ENCODE measurements around the gene HOXA2.

Gene HOXA2

DNA sequence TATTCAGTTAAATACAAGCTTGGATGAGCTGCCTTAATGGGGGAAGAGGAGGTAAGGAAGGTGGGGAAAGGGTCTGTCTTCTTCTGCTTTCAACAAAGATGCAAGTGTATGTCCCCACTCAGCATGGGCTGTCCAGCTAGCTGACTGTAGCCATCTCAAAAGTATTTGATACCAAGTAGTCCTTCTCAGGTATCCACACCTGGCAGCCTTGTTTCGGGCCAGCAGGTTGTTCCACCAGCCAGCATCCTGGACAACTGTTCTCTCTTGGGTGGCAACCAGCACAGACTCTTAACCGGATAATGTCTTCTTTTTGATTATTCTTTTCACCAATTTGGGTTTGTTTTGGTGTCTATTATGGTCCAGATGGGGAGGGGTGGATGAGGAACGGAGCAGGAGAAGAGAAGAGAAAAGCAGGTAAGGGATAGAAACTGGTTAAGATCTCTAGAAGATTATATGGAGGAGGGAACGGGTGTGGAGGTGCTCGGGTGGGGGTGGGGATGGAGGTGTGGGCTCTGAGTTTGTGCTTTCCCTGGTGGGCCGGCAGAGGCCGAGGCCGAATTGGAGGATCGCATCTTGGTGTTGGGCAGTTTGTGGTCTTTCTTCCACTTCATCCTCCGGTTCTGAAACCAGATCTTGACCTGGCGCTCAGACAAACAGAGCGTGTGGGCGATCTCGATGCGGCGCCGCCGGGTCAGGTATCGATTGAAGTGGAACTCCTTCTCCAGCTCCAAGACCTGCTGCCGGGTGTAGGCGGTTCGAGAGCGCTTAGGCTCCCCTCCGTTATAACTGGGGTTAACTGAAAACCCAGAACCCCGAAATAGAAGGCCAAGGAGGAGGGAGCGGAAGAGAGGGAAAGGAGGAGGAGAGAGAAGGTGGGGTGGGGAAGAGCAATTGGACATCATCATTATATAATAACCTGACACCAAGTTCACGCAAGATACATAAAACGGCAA is 26.6 kb upstream of the HOXA2 start:
- DNase-seq (ENCODE audit: low read depth): no peak
- TF ChIP-seq, protein P1, sequence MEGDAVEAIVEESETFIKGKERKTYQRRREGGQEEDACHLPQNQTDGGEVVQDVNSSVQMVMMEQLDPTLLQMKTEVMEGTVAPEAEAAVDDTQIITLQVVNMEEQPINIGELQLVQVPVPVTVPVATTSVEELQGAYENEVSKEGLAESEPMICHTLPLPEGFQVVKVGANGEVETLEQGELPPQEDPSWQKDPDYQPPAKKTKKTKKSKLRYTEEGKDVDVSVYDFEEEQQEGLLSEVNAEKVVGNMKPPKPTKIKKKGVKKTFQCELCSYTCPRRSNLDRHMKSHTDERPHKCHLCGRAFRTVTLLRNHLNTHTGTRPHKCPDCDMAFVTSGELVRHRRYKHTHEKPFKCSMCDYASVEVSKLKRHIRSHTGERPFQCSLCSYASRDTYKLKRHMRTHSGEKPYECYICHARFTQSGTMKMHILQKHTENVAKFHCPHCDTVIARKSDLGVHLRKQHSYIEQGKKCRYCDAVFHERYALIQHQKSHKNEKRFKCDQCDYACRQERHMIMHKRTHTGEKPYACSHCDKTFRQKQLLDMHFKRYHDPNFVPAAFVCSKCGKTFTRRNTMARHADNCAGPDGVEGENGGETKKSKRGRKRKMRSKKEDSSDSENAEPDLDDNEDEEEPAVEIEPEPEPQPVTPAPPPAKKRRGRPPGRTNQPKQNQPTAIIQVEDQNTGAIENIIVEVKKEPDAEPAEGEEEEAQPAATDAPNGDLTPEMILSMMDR (conservative IDR thresholded peaks at IDR 0.05; ENCODE audit: low read length): no peak
- H3K4me3 ChIP-seq (ENCODE audit: low read length): peak overlapping the region; percentile 65

DNA sequence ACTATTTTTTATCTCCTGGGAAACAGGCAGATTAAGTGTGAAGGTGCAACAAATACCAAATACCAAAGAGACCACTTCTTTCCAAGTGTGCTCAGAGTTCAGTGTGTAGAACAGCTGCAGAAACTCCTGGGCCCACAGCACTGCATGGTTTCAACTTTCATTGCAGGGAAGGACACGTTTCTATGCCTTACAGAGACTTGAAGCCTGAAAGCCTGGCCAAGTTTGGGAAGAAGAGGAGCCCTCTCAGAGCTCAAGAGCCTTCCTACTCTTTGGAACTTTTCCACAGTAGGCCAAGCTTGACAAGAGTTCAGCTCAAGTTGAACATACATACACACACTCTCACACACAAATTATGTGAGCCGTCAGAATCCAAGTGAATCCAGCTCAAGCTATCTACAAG is 25.6 kb upstream of the HOXA2 start:
- TF ChIP-seq, protein P1 (conservative IDR thresholded peaks at IDR 0.05; ENCODE audit: low read length): no peak
- H3K4me3 ChIP-seq (ENCODE audit: low read length): no peak overlapping the region
- no peak for DNase-seq (ENCODE audit: low read depth)

DNA sequence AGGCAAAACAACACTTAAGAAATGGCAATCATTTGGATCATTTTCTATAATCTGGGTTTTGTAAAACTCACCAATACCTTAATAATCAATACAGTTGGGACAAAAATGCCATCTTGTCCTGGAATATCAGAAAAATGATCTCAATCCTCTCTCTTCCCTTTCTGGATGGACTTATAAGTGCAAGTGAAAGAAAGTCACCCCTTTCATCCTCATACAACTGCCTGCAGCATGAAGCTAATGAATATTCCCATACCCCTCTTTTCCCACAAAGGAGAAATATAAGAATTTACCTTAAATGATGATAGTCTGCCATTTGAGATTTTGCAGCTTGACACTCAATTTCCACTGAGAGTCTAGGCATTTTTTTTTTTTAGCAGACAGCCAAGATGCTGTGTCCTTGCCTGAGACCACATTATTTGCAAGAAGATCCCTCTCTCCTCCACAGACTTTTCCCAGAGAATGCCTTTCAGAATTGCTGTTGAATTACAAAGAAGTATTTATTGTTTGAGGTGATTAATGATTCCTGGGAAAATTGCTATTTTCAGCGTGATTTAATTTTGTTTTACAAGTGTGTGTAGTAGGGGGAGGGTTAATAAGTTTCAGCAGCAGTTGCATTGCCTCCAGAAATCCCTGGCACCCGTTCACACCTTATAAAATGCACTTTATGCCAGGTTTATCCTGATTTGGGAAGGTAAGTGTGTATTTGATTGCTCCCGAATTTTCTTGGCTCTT is 24.3 kb upstream of the HOXA2 start:
- TF ChIP-seq, protein P1 (conservative IDR thresholded peaks at IDR 0.05; ENCODE audit: low read length): no peak
- no peak for DNase-seq (ENCODE audit: low read depth)
- no peak overlapping the region for H3K4me3 ChIP-seq (ENCODE audit: low read length)

DNA sequence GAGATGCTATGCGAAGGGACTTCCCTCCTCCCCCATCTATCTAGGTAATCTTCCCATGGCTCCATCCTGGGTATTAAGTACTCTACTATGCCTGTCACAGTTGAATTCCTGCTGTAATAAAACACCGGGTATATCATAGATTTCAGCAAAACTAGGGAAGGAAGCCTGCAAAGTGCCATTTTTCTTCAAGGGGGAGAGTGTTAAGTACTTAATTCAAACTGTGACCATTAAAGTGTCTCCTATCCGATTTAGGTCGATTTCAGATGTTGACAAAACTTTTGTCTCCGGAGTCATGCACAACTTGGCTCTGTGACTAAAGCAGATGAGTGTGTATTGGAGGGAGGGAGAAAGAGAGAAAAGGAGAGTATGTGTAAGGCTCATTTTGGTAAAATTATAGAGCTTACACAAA is 23.5 kb upstream of the HOXA2 start:
- no peak for DNase-seq (ENCODE audit: low read depth)

DNA sequence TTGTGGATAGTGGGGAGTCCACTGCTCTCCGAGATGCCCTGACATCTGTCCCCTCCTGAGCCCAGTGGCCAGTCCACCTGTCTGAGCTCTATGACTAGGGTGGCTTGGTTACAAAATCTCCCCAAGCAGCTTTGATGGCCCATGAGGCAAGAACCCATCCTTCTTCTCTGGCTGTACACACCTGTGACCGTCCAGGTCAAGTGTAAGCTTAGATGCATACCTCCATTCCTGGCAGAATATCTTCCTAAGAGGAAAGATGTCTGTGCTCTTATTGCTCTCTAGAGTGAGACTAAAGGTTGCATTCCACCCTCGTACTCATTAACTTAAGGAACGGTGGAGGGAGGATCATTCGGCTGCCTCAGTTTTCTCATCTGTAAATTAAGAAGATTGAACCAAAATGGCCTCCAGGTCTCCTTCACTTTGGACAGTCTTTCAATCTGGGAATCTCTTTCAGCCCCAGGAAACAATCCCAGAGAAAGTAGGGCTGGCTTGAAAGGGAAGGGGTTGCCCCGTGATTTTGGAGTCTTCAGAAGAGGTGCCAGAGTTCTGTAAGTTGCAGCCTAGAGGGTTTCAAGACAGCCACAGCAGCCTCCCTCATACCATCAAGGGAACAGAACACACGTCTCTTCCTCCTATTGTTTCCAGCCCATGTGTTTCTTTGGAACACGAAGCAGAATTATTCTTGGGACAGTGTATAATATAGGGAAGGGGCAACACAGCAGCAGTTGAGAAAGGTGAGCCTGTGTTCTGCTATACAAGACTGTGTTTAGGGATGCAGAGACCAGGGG is 22.6 kb upstream of the HOXA2 start:
- H3K4me3 ChIP-seq (ENCODE audit: low read length): no peak overlapping the region
- TF ChIP-seq, protein P1 (conservative IDR thresholded peaks at IDR 0.05; ENCODE audit: low read length): no peak
- DNase-seq (ENCODE audit: low read depth): no peak

More for the DNA sequence above, 23.5 kb upstream of the HOXA2 start:
- no peak overlapping the region for H3K4me3 ChIP-seq (ENCODE audit: low read length)
- TF ChIP-seq, protein P1 (conservative IDR thresholded peaks at IDR 0.05; ENCODE audit: low read length): no peak

DNA sequence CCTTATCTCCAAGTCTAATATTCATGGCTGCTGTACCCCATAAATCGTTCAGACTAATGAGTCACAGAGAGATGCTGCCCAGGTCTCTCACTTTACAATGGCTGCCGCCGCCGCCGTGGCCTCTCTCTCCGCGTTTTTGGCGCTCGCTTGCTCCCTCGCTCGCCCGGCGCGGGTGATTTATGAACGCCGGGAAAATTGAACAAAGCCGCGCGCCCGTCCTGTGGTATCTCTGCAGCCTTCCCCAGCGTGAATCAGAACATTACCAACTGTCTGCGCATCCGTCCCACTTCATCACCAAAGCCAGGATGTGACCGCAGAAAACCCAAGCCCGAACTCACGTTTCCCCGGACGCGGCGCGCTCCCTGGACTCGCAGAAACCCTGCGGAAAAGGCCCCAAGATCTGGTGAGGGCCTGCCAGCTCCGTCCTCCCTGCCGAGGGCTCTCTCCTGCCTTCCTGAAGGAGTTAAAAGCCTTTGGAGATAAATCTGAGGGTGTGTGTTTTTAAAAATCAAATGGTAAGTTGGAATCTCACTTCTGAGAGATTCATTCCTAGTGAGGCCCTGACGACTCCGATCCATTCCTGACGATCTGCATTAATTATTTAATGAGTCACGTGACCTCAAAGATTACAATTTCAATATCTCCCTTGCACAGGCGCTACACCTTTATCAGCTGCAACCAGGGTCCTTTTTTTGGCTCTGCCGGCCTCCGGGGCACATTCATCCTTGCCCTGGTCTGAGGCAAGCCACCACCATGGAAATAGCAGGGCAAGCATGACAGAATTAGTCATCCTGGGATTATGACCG is 21.8 kb upstream of the HOXA2 start:
- peak; percentile 50 for DNase-seq (ENCODE audit: low read depth)
- H3K4me3 ChIP-seq (ENCODE audit: low read length): no peak overlapping the region
- TF ChIP-seq, protein P1 (conservative IDR thresholded peaks at IDR 0.05; ENCODE audit: low read length): no peak

All from AG10803 (cell line).